Pons (tissue), 1 donor: ENCODE measurements around the gene PRKCB.
A peak's percentile ranks its signal among the peaks of the same experiment; 100 is the strongest.
"Not testable (repeated sequence)": the region's sequence is repeated elsewhere in the genome, so short reads cannot be mapped to it uniquely, and the experiment has no call there.

ENCODE experiments used
- DNase-seq: peaks from one replicate; pipeline ENCODE4 v3.0.0-alpha.2; 2016; ENCODE audit warnings: low spot score

Gene PRKCB

DNA sequence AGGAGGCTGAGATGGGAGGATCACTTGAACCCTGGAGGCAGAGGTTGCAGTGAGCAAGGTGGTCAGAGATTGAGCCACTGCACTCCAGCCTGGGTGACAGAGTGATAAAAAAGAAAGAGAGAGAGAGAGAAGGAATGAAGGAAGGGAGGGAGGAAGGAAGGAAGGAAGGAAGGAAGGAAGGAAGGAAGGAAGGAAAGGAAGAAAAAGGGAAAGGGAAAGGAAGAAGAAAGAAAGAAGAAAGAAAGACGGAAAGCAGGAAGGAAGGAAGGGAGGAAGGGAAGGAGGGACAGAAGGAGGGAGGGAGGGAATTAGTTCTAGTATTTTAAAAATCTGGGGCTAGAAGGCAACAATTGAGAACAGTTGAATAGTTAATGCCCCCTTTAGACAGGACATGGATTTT, 258.9 kb downstream of the PRKCB start:
- DNase-seq: no peak

GRCh38 chr16:24098896-24099295, 263.1 kb downstream of the PRKCB start:
- no peak for DNase-seq

GRCh38 chr16:24101431-24101830, 265.6 kb downstream of the PRKCB start:
- DNase-seq: no peak

GRCh38 chr16:24102209-24102660, 266.5 kb downstream of the PRKCB start:
- DNase-seq: peak; percentile 69

GRCh38 chr16:24105471-24105870, 269.7 kb downstream of the PRKCB start:
- not testable (repeated sequence) for DNase-seq

DNA sequence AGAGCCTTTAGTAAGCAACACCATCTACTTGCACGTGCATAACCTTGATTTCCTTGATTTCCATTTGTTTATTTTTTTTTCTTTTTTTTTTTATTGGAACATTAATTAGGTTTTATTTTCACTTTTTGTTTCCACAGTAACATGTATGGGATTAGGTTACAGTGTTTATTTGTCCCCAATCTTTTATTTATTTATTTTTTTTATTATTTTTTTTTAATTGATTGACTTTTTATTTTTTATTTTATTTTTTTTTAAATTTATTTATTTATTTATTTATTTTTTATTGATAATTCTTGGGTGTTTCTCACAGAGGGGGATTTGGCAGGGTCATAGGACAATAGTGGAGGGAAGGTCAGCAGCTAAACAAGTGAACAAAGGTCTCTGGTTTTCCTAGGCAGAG, 272.3 kb downstream of the PRKCB start:
- not testable (repeated sequence) for DNase-seq

DNA sequence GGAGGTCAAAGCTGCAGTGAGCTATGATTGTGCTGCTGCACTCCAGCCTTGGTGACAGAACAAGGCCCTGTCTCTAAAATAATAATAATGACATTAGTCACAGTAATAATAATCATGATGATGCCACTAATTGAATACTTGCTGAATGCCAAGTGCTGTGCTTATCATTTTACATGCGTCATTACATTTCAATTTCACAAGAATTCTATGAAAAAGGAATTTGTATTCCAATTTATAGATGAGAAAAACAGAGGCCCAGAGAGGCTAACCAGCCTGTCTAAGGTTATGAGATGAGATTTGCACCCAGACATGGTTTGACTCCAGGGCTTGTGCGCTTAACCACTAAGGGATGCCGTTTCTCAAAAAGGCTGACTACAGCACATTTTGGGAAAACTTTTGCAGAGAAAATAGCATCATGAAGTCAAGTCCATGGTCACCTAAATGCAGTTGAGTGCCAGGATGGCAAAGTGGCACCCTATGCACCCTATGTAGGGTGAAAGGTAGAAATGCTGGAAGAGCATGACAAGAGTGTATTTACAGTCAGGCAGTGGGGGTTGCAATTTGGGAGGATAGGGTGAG, 276.0 kb downstream of the PRKCB start:
- no peak for DNase-seq

DNA sequence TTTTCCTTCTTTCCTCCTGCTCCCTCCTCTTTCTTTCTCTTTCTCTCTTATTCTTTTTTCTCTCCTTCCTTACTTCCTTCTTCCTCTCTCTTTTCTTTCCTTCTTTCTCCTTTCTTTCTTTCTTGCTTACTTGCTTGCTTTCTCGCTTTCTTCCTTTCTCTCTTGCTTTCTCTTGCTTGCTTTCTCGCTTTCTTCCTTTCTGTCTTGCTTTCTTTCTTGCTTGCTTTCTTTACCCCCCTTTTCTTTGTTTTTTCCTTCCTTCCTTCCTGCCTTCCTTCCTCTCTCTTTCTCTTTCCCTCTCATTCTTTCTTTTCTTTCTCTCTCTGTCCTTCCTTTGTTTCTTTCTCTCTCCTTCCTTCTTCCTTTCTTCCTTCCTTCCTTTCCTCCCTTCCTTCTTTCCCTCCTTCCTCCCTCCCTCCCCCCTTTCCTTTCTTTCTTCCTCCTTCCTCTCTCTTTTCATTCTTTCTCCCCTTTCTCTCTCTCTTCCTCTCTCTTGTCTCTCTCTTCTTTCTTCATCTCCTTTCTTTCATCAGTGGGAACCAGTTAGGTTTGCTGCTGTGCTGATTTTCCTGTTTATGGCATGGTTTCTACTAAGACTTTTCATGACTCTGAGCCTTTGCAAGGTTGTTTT, 277.4 kb downstream of the PRKCB start:
- no peak for DNase-seq

DNA sequence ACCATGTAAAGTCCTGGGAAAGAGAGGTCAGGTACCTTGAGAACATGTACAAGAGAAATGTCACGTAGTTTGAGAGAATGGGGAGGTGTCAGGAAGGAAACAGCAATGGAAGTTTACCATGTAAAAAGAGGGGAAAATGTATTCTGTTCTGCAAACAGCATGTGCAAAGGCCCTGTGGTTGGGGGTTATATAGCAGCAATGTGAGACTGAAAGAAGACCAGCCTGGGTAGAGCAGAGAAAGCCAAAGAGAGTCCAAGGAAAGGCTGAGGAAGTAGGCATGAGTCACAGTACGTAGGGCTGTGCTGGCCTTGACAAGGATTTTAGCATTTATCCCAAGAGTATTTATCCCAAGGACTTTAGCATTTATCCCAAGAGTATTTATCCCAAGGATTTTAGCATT, 279.1 kb downstream of the PRKCB start:
- no peak for DNase-seq

GRCh38 chr16:24116046-24116776, 280.4 kb downstream of the PRKCB start:
- DNase-seq: no peak

GRCh38 chr16:24116989-24117388, 281.2 kb downstream of the PRKCB start:
- no peak for DNase-seq

GRCh38 chr16:24117680-24118079, 281.9 kb downstream of the PRKCB start:
- DNase-seq: no peak

DNA sequence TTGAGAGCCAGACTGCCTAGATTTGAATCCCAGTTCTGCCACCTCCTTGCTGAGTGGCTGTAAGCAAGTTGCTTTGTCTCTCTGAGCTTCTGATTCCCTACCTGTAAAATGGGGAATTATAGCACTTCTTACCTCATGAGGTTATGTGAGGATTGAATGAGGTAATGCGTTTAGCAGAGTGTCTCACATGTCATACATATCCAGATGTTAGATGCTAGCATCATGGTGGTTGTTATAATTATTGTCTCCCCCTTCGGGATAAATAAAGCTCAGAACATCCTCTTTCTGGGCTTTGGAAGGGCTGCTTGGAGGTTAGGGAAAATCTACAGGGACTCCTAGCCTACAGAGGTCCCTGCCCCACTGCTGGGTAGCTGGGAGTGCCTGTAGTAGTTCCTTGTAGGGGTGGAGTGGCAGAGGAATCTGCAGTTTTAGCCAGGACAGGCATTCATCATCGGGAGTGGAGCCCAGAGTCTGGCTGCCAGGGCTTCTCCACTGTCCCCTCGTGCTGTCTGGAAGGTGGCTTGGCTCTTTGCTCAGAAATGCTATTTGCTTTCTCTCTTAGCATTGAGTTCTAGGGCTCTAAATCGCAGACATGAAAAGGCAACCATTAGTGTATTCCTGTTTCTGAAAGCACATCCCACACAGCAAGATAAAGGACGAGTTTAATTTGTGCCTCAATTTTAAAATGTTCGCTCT, 282.5 kb downstream of the PRKCB start:
- DNase-seq: peak; percentile 58

DNA sequence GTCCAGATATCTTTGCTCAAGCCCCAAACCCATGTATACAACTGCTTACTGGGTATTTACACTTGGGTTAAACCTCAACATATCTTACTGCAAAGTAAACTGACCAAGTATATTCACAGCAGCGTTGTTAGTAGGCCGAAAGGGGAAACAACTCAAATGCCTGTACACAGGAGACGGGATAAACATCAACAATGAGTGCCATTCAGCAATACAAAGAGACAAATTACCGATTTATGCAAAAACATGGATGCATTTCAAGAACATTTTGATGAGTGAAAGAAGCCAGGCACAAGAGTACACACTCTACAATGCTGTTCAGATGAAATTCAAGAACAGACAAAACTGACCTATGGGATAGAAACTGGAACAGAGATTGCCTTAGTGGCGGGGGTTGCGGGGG, 284.0 kb downstream of the PRKCB start:
- DNase-seq: peak; percentile 47

DNA sequence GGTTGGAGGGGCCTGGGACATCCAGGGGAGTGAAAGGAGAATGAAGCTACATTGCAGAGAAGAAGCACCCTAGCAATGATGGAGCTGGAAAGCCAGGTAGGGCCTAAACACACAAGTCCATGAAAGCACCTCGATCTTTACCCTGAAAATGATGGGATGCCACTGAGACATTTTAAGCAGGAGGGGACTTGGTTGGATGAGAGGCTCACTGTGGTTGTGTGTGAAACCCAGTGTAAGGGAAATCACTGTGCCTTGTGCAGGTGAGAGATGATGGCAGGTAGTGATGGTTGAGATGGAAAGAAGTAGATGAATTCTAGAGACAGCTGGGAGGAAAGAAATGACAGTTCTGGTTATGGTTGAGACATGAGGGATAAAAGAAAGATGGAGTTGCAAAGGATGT, 287.5 kb downstream of the PRKCB start:
- DNase-seq: no peak

GRCh38 chr16:24124291-24124690, 288.5 kb downstream of the PRKCB start:
- DNase-seq: no peak

DNA sequence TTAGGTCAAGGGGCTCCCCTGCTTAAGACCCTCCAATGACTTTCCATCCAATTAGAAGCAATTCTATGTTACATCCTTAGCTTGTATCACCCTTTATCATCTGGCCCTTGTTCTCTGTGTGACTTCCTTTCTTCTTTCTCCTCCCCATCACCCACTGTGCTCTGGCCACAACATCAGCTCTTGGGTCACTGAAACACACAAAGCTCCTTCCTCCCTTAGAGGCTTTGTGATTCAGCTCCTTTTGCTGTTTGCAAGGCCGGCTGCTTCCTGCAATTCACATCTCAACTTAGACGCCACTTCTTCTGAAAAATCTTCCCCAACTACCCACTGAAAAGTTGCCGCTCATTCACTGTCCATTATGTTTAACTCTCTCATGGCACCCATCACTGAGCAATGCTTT, 289.4 kb downstream of the PRKCB start:
- DNase-seq: no peak

- no peak for DNase-seq
Observed at GRCh38 chr16:24129412-24129918, 293.7 kb downstream of the PRKCB start.

DNA sequence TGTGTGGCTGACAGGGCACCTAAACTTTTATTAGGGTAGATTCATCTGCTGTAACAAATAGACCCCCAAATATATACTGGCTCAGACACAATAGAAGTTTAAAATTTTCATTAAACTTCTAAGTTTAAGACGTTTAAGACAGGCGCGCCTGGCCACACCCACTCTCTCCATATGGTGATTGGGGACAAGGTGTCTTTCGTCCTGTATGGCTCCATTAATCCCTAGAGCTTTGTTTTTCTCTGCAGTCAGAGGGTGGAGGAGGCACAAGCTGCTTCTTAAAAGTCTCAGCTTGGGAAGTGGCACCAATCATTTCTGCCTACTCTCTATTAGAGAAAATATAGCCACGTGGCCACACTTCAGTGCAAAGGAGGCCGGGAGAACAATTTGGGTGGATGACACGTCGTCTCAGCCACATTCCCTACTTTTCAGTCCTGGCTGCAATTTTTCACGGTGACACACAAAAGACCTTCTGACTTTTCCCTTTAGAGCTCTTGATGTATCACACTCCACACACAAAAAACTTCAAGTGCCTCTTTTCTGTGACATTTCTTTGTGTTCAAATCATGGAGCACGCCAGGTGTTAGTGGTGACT, 294.8 kb downstream of the PRKCB start:
- DNase-seq: no peak

DNA sequence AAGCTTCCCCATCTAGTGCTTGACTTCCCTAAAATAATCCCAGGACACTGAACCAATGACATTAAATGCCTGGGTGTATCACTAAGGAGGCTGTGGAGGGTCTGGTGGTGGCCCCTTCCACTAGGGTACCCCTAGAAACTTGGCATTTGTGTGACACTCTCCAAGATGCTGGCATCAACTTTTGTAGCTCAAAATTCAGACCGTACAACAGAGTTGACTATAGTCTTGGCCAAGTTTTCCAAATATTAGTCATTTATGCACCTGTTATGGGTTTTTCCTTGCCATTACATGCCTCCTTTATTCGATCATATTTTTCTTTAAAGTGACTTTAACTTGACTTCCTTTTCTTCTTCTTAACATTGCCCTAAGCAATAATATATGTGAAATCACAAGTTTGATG, 295.5 kb downstream of the PRKCB start:
- no peak for DNase-seq

DNA sequence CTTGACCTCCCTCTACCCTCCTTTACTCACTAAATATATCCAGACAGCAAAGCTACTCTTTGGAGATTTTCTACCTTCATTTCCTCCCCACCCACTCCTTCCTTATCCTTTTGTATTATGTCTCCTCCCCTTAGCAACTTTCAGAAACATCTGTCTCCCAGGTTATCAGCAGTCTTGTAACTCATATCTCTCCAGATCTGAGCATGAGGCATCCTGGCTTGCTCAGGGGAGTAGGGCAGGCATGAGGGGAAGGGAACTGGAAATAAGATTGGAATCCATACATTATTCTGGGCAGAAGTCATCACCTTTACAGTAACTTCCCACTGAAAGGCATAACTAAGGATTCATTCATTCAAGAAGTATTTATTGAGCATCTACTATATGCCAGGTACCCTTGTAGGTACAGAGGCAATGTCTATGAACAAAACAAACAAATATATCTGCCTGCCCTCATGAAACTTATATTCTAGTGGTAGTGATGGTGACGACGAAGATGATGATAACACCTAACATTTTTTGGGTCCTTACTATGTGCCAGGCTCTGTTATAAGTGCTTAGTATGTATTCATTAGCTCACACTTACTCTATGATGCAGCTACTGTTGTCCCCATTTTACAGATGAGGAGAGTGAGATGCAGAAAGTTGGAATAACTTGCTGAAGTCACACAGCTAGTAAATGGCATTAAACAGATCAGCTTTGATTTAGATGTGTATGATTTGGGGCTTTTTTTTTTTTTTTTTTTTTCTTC, 296.4 kb downstream of the PRKCB start:
- no peak for DNase-seq

GRCh38 chr16:24132797-24133155, 297.0 kb downstream of the PRKCB start:
- no peak for DNase-seq
